ENCODE results near the gene TMEM151A.

The TMEM151A gene

DNA sequence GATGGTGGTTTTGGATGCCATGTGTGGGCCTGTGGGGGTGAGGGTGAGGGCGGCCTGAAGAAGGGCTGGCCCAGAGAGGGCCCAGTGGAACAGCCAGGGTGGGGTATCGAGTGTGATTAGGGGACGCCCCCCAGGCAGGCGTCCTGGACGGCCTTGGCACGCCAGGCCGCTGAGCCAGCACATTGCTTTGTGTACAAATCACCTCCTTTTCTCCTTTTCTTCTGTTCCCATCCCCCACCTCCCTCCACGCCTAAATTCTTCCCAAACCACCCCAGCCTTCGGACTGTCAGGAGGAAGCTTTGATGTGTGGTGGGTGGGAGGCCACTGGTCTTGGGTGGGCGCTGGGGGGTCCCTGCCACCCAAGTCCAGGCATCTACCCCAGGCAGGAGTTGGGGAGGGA lies 33.0 kb downstream of the TMEM151A start:
- DNase-seq = no peak

DNA sequence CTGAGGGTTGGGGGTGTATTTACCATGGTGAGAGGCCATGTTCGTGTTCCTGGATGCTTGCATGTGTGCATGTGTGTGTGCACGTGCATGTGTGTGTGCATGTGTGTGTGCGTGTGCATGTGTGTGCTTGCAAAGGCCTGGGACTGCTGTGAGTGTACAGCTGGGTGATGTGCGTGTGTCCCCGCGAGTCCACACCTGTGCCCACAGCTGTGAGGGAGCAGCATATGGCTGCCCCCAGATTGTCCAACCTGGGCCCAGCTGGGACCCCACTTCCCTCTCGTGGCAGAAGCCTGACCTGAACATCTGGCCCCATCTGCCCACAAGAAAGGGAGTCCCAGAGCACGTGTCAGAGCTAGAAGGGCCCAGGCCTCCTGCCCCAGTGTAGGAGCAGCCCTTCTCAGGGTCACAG lies 33.6 kb downstream of the TMEM151A start:
- DNase-seq = no peak

DNA sequence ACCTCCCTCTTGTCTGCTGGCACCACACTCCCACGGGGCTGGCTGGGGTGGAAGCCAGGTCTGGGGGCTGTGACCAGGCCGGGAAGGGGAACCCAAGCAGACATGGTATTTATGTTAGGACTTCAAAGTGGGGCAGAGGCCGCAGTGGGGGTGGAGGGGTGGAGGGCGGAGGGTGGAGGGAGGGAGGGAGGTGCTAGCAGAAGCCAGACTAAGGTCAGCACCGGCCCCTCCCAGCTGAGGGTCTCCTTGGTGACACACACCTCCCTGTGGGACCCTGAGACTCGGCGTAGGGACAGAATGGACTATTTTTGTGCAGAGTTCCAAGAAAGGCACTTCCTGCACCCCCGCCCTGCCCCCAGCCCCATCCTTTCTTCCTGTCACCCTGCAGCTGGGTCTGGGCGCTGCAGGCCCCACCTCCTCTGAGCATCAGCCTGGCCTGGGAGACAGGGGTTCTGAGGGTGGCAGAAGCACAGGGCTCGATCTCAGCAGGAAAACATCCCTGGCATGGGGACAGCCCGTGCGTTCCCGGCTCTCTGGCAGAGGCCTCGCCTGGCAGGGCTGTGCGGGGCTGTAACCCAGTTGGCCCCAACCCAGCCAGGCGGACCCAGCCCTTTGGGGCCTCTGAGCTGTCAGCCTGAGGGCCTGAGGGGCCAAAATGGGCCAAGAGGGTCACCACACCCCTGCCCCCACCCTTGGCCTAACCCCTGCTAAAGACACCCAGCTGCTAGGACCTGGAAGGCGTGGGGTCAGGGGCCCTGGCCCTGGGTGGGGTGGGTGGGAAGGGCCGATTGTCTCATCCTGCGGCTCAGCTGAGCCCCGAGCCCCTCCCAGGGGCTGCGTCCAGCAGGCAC lies 34.8 kb downstream of the TMEM151A start:
- no peak for DNase-seq

DNA sequence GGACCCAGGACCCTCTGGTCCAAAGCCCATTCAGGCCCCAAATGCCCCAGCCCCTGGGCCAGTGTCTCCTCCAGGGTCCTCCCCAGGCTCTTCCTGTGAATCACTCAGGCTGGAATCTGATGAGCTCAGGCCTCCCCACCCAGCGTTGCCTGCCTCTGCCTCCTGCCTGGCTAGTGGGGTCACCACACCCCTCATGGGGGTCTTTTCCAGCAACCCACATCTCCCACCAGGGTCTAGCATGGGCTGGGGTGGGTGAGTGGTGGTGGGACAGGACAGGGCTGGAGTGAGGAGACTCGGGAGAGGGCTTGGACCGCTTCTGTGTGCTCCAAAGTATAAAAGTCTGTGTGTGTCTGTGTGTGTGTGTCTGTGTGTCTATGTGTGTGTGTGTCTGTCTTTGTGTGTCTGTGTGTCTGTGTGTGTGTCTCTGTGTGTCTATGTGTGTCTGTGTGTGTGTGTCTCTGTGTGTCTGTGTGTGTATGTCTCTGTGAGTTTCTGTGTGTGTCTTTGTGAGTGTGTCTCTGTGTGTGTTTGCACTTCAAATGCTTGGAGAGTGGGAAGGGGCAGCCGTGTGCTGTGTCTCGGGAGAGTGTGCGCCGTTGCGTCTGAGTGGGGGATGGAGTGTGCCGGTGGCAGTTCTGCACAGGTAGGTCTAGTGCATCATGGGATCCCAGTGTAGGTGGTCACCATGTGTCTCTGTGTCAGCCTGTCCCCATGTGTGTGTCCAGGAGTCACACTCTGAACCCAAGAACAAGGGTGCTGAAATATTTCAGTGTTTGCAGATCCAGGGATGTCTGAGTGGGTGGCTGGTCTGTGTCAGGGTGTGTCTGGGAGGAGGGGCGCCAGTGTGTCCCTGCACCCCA lies 35.7 kb downstream of the TMEM151A start:
- no peak for DNase-seq

DNA sequence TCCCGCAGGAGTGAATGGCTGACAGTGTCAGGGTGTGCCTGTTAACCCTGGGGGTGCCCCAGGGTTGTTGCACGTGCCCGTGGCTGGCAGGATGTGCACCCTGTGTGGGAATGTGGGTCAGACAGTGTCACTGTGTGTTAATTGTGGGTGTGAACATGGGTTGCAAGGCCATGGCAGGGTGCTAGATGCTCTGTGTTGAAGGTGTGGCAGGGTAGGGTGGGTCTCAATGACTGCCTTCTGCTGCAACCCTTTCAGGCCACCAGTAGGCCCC lies 36.3 kb downstream of the TMEM151A start:
- DNase-seq = peak; percentile 48

DNA sequence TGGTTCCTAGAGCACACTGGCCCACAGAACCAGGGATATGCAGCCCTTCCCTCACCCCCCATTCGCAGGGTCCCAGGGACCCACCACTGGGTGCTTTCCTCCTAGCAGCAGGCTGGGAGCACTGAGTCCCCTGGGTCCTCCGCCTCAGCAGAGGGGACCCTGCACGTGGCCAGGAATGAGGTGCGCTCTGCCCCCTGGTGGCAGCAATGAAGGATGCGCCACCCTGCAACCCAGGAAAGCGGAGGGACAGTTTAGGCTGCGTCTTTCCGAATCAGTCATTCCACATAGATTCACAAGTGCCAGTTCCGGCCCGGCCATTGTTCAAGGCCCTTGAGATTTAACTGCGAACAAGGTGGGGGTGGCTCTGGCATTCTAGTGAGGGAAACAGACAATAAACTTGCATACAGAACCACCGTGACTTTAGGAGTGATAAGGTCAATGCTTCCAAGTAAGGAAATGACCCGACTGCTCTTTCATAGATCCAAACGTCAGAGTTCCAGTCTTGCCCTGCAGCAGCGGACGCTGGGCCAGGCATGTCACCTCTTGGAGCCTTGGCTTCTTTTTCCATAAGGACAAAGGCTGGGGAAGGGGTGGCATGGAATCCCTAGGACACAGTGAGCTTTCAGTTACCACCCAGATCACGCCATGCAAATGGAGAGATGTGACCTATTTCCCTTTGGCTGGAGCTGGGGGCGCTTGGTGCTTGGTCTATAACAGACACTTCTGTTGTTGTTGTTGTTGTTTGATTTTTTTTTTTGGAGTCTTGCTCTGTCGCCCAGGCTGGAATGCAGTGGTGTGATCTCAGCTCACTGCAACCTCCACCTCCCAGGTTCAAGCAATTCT lies 36.8 kb downstream of the TMEM151A start:
- DNase-seq = peak; percentile 81

DNA sequence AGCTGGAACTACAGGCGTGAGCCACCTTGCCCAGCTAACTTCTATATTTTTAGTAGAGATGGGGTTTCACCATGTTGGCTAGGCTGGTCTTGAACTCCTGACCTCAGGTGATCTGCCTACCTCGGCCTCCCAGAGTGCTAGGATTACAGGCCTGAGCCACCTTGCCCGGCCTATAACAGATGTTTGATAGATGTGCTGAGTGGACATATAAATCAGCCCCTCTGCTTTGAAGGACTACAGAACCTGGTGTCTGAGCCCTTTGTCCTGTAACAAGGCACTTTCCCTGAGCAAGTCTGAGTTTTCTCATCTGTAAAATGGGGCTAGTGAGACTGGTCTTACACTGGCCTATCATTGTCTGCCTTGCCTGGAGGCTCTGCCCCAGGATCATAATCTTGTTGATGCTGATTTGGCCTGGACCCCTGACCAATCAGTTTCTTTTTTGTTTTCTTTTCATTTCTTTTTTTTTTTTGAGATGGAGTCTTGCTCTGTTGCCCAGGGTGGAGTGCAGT lies 37.5 kb downstream of the TMEM151A start:
- no peak for DNase-seq

DNA sequence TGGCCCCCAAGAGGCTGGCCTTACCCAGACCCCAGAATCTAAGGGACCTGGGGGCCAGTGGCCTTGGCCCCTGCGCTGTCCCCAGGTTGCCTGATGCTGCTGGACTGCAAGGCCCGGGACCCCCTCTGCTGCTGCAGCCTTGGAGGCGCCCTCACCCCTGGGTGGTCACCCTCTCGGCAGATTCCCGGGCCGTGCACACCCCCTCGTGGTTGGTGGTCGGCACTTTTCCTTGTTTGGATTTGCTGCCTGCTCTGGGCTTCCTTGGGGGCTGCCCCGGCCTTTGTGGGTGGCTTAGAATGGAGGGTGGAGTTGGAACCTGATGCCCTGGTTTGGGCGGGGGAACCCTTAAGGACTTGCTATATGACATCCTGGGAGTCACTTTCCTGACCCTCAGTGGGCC lies 39.2 kb downstream of the TMEM151A start:
- DNase-seq = no peak

DNA sequence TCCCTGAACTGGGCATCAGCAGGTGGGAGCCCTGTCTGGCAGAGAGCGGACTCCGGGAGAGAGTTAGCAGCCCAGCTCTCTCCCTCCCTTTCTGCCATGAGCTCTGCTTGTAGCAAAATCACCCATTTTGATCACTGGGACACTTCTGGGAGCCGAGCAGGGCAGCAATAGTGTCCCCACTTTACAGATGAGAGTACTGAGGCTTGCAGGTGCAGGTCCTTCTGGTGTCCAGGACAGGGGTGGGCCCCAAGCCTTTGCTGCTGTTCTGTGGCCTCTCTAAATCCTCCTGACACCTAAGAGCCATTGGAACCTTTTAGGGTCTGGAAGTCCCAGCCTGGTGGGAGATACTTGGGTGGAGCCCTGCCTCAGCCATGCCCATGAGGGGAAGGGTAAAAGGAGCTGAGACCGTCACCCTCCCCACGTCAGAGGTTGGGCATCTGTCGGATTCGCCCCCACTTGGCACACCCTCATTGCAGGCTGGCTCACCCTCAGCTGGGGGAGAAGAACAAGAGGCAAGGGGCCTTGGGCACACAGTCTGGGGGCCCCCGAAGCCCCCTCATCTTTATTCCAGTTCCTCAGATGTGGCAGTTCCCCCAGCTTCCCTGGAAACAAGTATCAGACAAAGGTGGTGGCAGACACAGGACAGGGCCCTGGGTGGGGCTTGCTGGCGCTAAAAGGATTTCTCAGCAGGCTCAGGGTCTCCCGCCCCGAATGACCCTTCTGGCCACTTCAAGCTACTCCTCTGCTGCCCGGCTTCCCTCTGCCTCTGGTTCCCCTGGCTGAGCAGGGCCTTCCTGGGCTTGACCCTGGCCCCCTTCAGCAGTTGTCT lies 40.1 kb downstream of the TMEM151A start:
- no peak for DNase-seq

DNA sequence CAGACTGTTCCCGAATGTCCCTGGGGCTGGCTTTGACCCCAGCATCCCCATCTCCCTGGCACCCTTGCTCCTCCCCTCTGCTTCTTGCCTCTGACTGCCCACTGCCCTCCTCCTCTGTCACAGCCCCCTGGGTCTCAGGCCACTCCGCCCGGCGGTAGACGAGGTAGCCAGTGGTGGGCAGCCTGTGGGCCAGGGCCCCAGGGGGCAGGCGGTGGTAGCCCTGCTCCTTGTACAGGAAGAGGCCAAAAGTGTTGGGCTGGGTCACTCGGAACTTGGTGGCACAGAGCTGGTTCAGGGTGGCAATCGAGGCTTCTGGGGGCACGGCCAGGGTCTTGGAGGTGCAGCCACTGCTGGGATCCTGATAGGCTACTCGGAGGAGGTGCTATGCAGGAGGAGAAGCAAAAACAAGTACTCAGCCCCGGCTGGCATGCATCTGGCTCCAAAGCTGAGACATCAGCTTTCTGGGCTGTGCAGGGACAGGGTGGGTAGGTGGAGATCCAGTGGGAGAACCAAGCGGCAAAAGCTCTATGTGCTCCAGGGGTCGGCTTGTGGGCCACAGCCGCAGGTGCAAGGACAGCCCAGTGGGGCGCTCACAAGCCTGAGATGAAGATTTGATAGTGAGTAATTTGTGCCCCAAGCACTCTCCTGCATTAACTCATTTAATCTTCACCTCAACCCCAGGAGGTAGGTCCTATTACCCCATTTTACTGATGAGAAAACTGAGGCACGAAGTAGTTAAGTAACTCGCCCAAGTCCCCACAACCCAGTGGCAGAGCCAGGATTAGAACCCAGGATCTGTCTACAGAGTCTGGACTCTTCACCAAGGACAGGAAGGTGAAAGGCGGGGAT lies 40.9 kb downstream of the TMEM151A start:
- DNase-seq = no peak

DNA sequence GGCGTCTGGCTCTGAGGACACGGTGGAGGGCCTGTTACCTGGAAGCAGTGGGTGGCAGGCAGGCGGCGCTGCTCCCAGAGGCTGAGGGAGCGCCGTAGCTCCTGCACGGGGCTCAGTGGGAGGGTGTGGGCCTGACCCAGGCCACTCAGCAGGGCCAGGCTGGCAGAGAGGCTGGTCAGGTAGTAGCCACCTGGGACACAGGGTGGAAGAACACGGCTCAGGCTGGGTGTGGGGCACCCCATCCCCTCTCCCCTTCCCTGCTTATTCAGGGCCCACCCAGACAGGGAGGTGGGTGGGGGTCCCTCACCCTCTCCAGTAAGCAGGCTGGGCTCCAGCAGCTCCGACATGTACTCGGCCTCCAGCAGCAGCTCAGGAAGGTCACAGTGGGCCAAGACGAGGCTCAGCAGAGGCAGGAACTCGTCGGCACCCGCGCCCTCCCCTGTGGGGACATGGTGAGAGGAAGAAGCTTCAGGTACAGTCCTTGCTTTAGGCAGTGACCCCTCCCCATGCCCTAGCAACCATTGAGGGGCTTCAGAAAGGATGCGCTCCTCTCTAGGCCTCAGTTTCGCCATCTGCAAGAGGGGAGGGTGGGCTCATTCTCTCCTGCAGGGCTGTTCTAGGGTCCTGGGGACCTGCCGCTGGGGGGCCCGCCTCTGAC lies 41.7 kb downstream of the TMEM151A start:
- no peak for DNase-seq

DNA sequence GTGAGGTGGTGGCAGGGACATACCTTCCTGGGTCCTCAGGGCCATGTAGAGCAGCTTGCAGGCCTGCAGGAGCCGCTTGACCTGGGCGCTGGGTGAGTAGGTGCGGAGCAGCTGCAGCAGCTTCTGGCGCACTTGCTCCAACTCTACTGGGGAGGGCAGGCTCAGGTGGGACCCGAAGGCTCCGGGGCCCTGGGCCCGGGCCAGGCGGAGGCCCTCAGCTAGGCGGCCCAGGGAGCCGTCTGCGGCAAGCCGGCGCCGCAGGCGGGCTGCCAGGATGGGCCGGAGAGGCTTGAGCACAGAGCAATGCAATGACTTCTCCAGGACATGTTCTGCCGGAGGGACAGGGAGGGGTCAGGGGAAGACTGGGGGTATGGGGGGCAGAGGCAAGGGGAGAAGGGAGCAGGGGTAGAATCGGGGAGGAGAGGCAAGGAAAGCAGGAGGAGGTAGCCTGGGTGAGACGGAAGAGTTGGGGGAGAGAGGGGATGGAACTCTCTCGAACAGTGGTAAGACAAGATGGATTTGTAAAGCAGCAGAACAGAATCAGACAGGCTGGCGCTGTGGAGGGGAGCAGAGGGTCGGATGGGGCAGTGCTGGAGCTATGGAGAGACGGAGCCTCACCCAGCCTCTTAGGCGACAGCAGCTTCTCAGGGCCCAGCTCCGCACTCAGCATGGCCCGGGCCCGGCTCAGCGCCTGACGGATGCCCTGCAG lies 42.4 kb downstream of the TMEM151A start:
- DNase-seq = no peak

DNA sequence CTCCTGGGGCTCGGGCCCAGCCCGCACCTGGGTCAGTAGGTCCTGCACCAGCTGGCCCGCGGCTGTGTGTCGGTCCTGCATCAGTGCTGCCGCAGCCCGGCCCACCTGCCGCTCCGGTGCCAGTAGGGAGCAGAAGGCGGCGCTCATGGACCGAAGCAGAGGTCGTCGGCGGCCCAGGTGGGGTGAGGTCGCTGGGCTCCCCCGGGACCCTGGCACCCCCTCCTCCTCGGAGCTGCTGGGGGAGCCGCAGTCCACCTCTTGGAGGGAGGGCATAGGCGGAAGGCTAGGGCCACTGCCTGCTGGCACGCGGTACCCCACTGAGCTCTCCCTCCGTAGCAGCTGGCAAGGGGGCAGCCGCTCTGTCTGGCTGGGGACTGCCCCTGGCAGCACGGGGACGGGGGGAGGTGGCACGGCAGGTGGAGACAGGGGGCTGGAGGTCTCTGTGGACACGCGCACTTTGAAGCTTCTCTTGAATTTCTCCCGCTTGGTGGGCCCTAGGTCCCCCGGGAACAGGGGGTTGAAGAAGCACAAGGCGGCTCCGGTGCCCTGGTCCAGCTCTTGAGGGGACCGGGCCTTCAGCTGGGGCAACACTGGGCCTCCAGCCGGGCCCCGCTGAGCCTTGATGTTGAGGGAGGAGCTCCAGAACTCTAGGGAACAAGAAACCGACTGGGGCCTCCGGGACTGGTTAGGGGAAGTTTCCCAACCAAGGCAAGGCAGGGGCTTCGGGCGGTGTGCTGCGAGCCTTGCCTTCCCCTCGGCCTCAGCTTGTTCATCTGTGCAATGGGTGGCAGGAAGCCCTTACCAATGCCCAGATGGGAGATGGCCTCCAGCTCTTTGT lies 43.1 kb downstream of the TMEM151A start:
- DNase-seq = no peak

DNA sequence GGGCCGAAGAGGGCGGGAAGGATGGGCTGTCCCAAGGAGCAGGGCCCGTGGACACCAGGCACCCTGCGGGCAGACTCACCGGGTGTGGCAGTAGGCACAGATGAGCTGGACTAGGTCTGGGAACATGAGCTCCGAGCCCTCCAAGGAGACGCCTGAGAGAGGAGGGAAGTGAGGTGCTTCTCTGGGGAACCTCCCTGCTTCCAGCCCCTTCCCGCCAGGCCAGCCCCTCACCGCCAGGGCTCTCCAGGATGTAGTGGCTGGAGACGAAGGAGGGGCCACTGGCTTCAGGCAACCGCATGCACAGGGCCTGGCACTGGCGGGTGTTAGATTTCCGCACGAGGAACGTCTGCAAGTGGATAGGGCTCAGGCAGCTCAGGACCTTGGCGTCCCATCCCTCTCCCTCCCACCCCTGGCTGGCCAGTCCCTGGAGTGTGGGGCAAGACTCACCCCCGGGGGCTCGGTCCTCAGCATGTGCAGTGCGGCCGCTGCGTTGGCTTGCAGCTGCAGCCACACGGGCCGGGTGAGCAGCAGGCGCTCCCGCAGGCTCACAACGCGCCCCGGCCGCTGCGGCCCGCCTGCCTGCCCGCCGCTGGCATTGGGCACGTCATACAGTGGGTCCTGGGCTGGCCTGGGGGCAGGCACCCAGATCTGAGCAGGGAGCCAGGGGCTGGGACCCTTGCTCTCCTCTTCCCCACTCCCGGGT lies 44.0 kb downstream of the TMEM151A start:
- no peak for DNase-seq

DNA sequence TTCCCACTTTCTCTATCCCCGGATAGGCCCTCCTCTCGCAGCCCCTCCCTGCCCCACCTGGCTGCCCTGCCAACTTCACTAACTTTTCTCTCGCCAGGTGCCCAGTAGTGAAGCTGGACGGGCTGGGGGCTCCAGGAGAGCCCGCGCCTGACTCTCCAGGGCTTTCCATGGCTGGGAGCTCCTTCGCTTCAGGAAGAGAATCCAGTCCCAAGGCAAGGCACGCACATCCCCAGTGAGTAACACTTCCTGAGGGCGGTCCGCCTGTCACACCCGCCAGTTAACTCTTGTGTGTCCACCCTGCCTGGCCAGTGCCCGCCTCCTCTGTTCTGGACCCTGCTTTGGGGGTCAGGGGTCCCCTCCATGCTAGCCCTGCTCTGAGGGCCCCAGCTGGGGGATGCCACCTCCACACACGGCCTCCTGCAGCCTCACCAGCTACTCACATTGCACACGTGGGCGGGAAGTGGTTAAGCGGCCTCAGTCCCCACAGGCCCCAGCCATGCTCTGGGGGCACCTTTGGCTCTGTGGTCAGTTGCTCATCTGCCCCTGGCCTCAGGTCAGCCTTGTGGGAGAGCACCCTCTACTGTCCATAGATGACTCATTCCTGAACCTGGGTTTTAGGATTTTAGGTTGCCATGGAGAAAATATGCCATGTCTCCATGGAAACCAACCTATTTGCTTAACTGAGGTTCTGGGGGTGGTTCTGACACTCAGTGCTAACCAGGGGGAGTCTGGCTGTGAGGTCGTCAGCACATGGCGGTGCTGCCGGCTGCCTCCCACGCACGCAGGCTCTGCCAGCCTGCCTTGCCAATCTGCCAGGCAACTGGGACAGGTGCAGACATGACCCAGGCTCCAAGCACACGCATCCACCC lies 44.8 kb downstream of the TMEM151A start, which contains the start of gene RIN1:
Gene RIN1 (minus strand): TSS at position 201 of the 869 bp plus-strand sequence. CDS start 32 bp downstream, at position 169.
- no peak for DNase-seq

DNA sequence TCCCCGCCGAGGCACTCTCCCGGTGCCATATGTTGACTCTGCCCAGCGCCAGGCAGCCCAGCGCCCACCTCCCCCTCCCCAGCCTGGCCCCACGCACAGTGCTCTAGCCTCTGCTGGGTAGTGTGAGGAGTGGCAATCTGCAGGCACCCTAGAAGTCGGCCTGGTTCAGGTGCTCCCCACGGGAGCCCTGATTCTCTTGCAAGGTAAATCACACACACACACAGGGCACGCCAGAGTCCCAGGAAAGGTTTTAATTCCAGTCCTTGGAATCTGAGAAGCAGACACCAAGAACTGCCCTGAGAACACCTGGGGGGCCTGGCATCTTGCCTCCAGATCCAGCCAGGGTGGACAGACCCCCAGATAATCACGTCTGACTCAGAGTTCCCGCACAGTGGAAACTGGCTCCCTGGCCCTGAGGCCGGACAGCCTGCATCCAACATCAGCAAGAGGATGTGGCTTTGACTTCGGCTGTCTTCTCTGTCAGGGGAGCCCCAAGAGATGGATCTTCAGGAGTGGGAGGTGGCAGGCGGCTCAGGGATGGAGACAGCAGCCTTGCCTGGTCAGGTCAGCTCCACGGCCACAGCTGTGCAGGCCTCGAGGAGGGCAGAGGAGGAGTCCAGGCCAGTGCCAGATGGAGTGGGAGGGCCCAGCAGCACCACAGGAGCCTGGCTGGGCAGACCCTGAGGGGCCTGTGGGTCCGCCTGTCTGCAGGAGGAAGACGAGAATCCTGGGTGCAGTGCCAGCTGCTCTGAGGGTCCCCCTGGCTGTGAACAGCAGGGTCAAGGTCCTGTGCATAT lies 45.6 kb downstream of the TMEM151A start:
- no peak for DNase-seq

Data from activated gamma-delta T cell treated with Interleukin-2 at 50 U/mL for 16 hours (primary cell).